ENCODE measurements around the gene STIMATE. TPM values are rescaled to one million over a fixed set of nuclear protein-coding genes. Genes with fewer than 3 reads are reported as not detected.

Gene STIMATE
- total and polyA plus RNA-seq, 9 of the 15 experiments (the other 6 are each of a cell fraction or from before 2014, with no cell fraction given), result 0.14 to 7.7 (median 4.9) TPM

- H3K36me3 ChIP-seq (ENCODE audit: control insufficient read depth, insufficient read depth, low read length), result no peaks in the 10 kb centered on the region
- no peaks in the 10 kb centered on the region for H3K9me3 ChIP-seq (replicated peaks; ENCODE audit: control insufficient read depth, insufficient read depth, low read depth, low read length)
- H3K27ac ChIP-seq (ENCODE audit: extremely low read depth, low read depth, low read length), result no peak overlapping the region
- H3K79me2 ChIP-seq (ENCODE audit: control insufficient read depth, insufficient read depth, low read length), result no peaks in the 10 kb centered on the region
- no peak overlapping the region for H3K4me3 ChIP-seq
- H2AFZ ChIP-seq (ENCODE audit: low read depth, low read length), result no peak overlapping the region
- H3K9ac ChIP-seq (ENCODE audit: insufficient read depth in 1 of 2, low read depth in 2 of 2, low read length in 2 of 2), result no peak overlapping the region
- no peaks in the 10 kb centered on the region for H3K9me1 ChIP-seq (ENCODE audit: control insufficient read depth, insufficient read depth, low read length)
- FAIRE-seq (no peak), ATAC-seq (no peak), DNase-seq (ENCODE audit: extremely low read depth in 1 of 4, low spot score in 3 of 4) (no peak)
- H3K4me1 ChIP-seq (replicated peaks in 1 of 2; ENCODE audit: control insufficient read depth in 2 of 2, insufficient read depth in 2 of 2, low read length in 2 of 2), result peaks cover 0 to 4% of the 10 kb centered on the region in 2 experiments; a peak in 1 of 5 replicates
- ChIA-PET POLR2A (no interaction called here), CTCF (ENCODE audit: low intra/inter-chr PET ratio) (no interaction called here)
- BruUV-seq (replicated peaks), result no TSS peak
- intact Hi-C loops (cut with micrococcal nuclease) (no loop called here), in situ Hi-C loops (cut with MboI) (no loop called here)
- WGBS (ENCODE audit: insufficient coverage, low coverage, missing lambda C conversion rate), result 30% methylated on average over 3 of the region's 3 CpGs
- no peaks in the 10 kb centered on the region for H3K27me3 ChIP-seq (ENCODE audit: control insufficient read depth in 2 of 2, insufficient read depth in 2 of 2, low read length in 2 of 2)
- H3K4me2 ChIP-seq (ENCODE audit: insufficient read depth, low read length), result no peak overlapping the region
- H4K20me1 ChIP-seq (replicated peaks; ENCODE audit: control insufficient read depth, insufficient read depth, low read length), result no peaks in the 10 kb centered on the region
- TF ChIP-seq ID3 (CRISPR knock-in tag; IDR thresholded peaks at IDR 0.05), result no peak
- no peak for TF ChIP-seq ID3 (tag; IDR thresholded peaks at IDR 0.05)
- no peak for TF ChIP-seq HDAC1 (IDR thresholded peaks at IDR 0.05)
- no peak for TF ChIP-seq ZNF79 (CRISPR knock-in tag; IDR thresholded peaks at IDR 0.05; ENCODE audit: low read depth)
- no peak for TF ChIP-seq CREB3L1 (IDR thresholded peaks at IDR 0.05; ENCODE audit: borderline replicate concordance, low read depth)
- no peak for TF ChIP-seq DMBX1 (CRISPR knock-in tag; IDR thresholded peaks at IDR 0.05; ENCODE audit: borderline replicate concordance)
- TF ChIP-seq LCOR (CRISPR knock-in tag; IDR thresholded peaks at IDR 0.05), result no peak
- TF ChIP-seq RFX7 (CRISPR knock-in tag; IDR thresholded peaks at IDR 0.05), result no peak
- no peak for TF ChIP-seq PHF8 (IDR thresholded peaks at IDR 0.05; ENCODE audit: borderline replicate concordance, low read length)
- TF ChIP-seq EGR1 (conservative IDR thresholded peaks at IDR 0.05), result no peak
- TF ChIP-seq SMARCA5 (IDR thresholded peaks at IDR 0.05), result no peak
- TF ChIP-seq MBD1 (CRISPR knock-in tag; IDR thresholded peaks at IDR 0.05), result no peak
- no peak for TF ChIP-seq ZNF232 (CRISPR knock-in tag; IDR thresholded peaks at IDR 0.05)
- no peak for TF ChIP-seq RNF2 (IDR thresholded peaks at IDR 0.05)
- no peak for TF ChIP-seq PCBP2 (IDR thresholded peaks at IDR 0.05; ENCODE audit: low read depth, low read length, poor library complexity, severe bottlenecking)
- TF ChIP-seq ETV6 (IDR thresholded peaks at IDR 0.05; ENCODE audit: borderline replicate concordance in 1 of 2, low read depth in 2 of 2, low read length in 1 of 2), result no peak
- TF ChIP-seq ETV6 (CRISPR knock-in tag; IDR thresholded peaks at IDR 0.05; ENCODE audit: borderline replicate concordance), result no peak
- TF ChIP-seq SMARCA4 (IDR thresholded peaks at IDR 0.05), result no peak
- no peak for TF ChIP-seq ILK (tag; IDR thresholded peaks at IDR 0.05; ENCODE audit: borderline replicate concordance, low read depth)
These were observed 40.2 kb downstream of the STIMATE start for GRCh38 chr3:52857133-52857532.

Data from K562 (cell line).